Lower lobe of right lung (tissue), 2 donors: ENCODE measurements around the gene ST7. TPM values are rescaled to one million over a fixed set of nuclear protein-coding genes. Genes with fewer than 3 reads are reported as not detected.
A peak's percentile ranks its signal among the peaks of the same experiment; 100 is the strongest.
"Not testable (repeated sequence)": the region's sequence is repeated elsewhere in the genome, so short reads cannot be mapped to it uniquely, and the experiment has no call there.

ENCODE experiments used
- ATAC-seq, 2 donors: fragments of 200-7000 bp; cut with Tn5 transposase; one replicate each; pipeline ENCODE4 v1.9.1; 2020 to 2022; ENCODE audit warnings: mild to moderate bottlenecking in 2 of 2, moderate library complexity in 2 of 2
- DNase-seq: peaks from one replicate; pipeline ENCODE4 v3.0.0-alpha.2; 2020
- H3K27ac ChIP-seq: fragments of 200-600 bp; one replicate; pipeline ENCODE4 v1.8.0; 2022
- H3K27me3 ChIP-seq: fragments of 200-600 bp; one replicate; pipeline ENCODE4 v1.8.0; 2022; ENCODE audit warnings: low read depth
- H3K36me3 ChIP-seq: fragments of 200-600 bp; one replicate; pipeline ENCODE4 v1.8.0; 2022; ENCODE audit warnings: mild to moderate bottlenecking
- H3K4me1 ChIP-seq: fragments of 200-600 bp; one replicate; pipeline ENCODE4 v1.8.0; 2022
- H3K4me3 ChIP-seq: fragments of 200-600 bp; one replicate; pipeline ENCODE4 v1.8.0; 2022; ENCODE audit warnings: mild to moderate bottlenecking
- H3K9me3 ChIP-seq: fragments of 200-600 bp; one replicate; pipeline ENCODE4 v1.8.0; 2022
- CTCF ChIP-seq: fragments of 200-600 bp; IDR thresholded peaks from one replicate; pipeline ENCODE4 v1.8.0; 2022; ENCODE audit warnings: antibody characterized with exemption, mild to moderate bottlenecking
- intact Hi-C: fragments of 100-400 bp; cut with DNase I; formaldehyde crosslinking; loops from one replicate; pipeline ENCODE4 v1.11.0; 2022
- total RNA-seq: library from RNA; stranded (reverse); fragmentation: NEBNext Ultra II Directional; extraction: Animal tissue kit (Norgen Biotek cat#: 25700); gene quantifications from one replicate; pipeline ENCODE4 v1.2.1, GENCODE V29; 2021
- donor health status: DM: no; HTN: yes; CAD: no; lungs with severe emphysema.

ST7 gene
- total RNA-seq, 1 donor from 2014 or later: 51.1 TPM

DNA sequence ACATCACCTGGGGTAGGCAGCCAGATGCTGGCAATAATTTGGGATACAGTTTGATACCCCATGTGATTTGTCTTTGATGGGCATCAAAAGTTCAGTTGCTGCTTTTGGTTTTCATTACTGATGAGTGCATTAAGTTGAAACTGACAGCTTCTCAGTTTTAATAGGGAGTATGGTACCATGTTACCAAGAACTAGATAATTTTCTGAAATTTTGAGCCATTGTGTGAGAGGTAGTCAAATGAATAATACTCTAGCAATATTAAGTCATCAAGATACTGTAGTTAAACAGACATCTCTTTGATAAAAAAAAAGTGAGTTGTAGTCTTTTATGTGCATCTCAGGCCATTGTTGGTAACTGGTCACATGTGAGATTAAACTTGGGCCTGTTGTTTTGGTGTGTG, 71.5 kb downstream of the ST7 start:
- intact Hi-C loops: no loop called here

DNA sequence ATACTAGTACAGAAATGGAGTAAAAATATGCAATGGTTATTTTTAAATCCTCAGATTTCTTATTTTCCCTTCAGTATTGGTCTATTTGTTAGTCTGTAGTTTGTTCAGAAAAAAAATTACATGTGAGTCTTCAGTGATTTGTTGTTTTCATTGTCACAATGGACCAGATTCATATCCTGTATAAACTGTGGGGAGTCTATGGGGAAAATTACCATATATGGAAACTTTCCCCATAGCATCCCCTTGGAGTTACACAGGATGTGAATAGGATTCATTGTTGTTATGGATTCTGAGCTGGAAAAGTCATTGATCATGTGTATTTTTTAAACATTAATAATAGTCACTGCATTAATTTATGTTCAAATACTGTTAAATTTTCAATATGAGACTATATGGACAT, 72.6 kb downstream of the ST7 start:
- H3K27ac ChIP-seq: no peak overlapping the region
- intact Hi-C loops: no loop called here
- no peak overlapping the region for H3K4me3 ChIP-seq
- no peak for DNase-seq
- no peaks in the 10 kb centered on the region for H3K27me3 ChIP-seq
- H3K9me3 ChIP-seq: no peaks in the 10 kb centered on the region
- peaks cover 7% of the 10 kb centered on the region for H3K4me1 ChIP-seq
- ATAC-seq: no peak
- no peak for TF ChIP-seq CTCF
- no peaks in the 10 kb centered on the region for H3K36me3 ChIP-seq

More for the DNA sequence above, 71.5 kb downstream of the ST7 start:
- Histone ChIP-seq H3K27me3 (no peaks in the 10 kb centered on the region), H3K9me3 (no peaks in the 10 kb centered on the region), H3K27ac (no peak overlapping the region), H3K4me1 (peaks cover 17% of the 10 kb centered on the region), H3K36me3 (no peaks in the 10 kb centered on the region), H3K4me3 (no peak overlapping the region)
- ATAC-seq: no peak
- DNase-seq: no peak
- TF ChIP-seq CTCF: no peak

DNA sequence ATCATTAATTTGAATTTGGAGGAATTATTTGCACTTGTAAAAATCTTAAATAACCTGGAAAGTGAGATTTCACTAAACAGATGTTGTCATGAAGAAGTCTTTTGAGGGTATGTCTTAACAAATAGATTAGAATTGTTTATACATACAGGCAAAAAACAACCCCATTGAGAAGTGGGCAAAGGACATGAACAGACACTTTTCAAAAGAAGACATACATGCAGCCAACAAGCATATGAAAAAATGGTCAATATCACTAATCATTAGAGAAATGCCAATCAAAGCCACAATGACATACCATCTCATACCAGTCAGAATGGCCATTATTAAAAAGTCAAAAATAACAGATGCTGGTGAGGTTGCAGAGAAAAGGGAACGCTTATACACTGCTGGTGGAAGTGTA, 77.0 kb downstream of the ST7 start:
- H3K4me1 ChIP-seq, ATAC-seq, H3K27me3 ChIP-seq, H3K36me3 ChIP-seq, H3K27ac ChIP-seq, H3K4me3 ChIP-seq, H3K9me3 ChIP-seq, intact Hi-C loops, DNase-seq: not testable (repeated sequence)

DNA sequence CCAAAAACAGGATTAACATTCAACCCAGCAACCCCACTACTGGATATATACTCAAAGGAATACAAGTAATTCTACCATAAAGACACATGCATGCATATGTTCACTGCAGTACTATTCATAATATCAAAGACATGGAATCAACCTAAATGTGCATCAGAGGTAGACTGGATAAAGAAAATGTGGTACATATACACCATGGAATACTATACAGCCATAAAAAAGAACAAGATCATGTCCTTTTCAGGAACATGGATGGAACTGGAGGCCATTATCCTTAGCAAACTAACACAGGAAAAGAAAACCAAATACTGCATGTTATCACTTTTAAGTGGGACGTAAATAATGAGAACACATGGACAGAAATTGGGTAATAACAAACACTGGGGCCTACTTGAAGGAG, 77.5 kb downstream of the ST7 start:
- H3K9me3 ChIP-seq, H3K4me3 ChIP-seq, DNase-seq, ATAC-seq, H3K27me3 ChIP-seq, H3K27ac ChIP-seq, H3K36me3 ChIP-seq, intact Hi-C loops: not testable (repeated sequence)
- peaks cover 13% of the 10 kb centered on the region for H3K4me1 ChIP-seq

GRCh38 chr7:117032810-117033209, 79.5 kb downstream of the ST7 start:
- intact Hi-C loops: no loop called here
- no peak overlapping the region for H3K4me3 ChIP-seq
- H3K4me1 ChIP-seq: peaks cover 21% of the 10 kb centered on the region
- no peak overlapping the region for H3K27ac ChIP-seq
- DNase-seq: no peak
- TF ChIP-seq CTCF: no peak
- no peaks in the 10 kb centered on the region for H3K9me3 ChIP-seq
- no peaks in the 10 kb centered on the region for H3K36me3 ChIP-seq
- no peak for ATAC-seq
- H3K27me3 ChIP-seq: no peaks in the 10 kb centered on the region

DNA sequence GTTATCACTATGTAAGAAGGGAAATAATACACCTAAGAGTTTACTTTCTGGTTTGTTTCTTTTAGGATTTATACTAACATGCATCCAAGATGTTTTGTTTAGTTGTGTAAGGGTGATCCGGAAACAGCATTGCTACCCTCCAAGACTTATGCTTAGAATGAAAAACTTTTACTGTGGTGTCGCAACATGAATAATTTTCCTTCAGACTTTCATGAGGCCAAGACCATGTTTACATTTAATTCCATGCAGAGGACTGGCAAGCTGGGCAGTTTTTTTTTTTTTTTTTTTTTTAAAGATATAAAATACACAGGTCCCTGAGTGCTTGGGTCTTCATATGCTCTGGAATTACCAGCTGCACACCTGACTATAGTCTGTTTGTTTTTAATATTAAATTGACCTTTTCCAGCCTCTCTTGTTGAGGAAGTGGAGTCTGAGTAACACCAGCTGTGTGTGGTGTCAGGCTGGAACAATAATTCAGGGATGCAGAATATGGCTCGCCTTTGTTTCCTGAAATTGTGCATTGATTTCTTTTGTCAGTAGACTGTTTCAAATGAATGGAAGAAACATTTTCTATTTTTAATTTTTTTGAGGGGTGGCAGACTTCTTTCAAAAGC, 81.7 kb downstream of the ST7 start:
- H3K9me3 ChIP-seq: no peaks in the 10 kb centered on the region
- no peak for TF ChIP-seq CTCF
- H3K4me3 ChIP-seq: no peak overlapping the region
- ATAC-seq (peak in 1 of 2 donors; percentile 35), DNase-seq (no peak)
- no peak overlapping the region for H3K27ac ChIP-seq
- H3K27me3 ChIP-seq: no peaks in the 10 kb centered on the region
- H3K36me3 ChIP-seq: no peaks in the 10 kb centered on the region
- intact Hi-C loops: no loop called here
- H3K4me1 ChIP-seq: peaks cover 21% of the 10 kb centered on the region

DNA sequence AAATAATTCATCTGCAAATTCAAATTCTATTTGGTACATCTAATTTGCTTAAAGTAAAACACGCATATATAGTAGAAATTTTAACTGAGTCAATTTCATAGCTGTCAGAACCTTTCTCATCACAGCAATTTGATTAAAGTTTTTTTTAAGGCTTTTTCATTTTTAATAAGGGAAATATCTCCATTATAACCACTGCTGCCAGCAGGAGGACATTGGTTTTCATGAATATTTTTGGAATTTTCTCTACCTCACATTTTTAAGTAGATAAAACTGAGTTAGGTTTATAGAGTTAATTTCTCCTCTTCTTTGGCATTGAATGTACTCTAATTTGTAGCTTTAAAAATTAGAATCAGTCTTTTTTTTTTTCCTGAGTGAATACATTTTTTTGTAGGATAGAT, 82.2 kb downstream of the ST7 start:
- intact Hi-C loops: no loop called here
- no peak for TF ChIP-seq CTCF
- Histone ChIP-seq H3K4me1 (peaks cover 21% of the 10 kb centered on the region), H3K27me3 (no peaks in the 10 kb centered on the region), H3K4me3 (no peak overlapping the region), H3K9me3 (no peaks in the 10 kb centered on the region), H3K27ac (no peak overlapping the region), H3K36me3 (no peaks in the 10 kb centered on the region)
- no peak for ATAC-seq
- DNase-seq: no peak
